Panc1 (cell line): ENCODE measurements around the gene TMEM63C. TPM values are rescaled to one million over a fixed set of nuclear protein-coding genes. Genes with fewer than 3 reads are reported as not detected.

Experiments used
- ATAC-seq: fragments of 200-7000 bp; cut with Tn5 transposase; 2 replicates; pipeline ENCODE4 v1.9.1; 2020; ENCODE audit warnings: mild to moderate bottlenecking, moderate library complexity
- BruUV-seq: library from RNA; stranded (reverse); fragments of 400-500 nt; replicated peaks from 2 replicates; lab custom pipeline; 2021; lab: Mats Ljungman, UMichigan
- CTCF ChIA-PET: fragments of 300-600 bp; sonication (Branson Sonifier 250); formaldehyde crosslinking; loops from one replicate; lab custom pipeline; 2022; ENCODE audit warnings: antibody characterized with exemption; lab: Charles Lee
- POLR2A ChIA-PET: fragments of 300-600 bp; sonication (Branson Sonifier 250); formaldehyde crosslinking; loops from one replicate; lab custom pipeline; 2022; ENCODE audit warnings: antibody characterized with exemption; lab: Charles Lee
- DNase-seq: peaks from one replicate; pipeline ENCODE4 v3.0.0-alpha.2; 2010; ENCODE audit warnings: low read depth, low spot score
- H3K27ac ChIP-seq: 2 replicates; pipeline ENCODE4 v1.5.1; 2011; ENCODE audit warnings: mild to moderate bottlenecking, low read length, inconsistent platforms
- H3K27me3 ChIP-seq: fragments of 200-500 bp; sonication (Bioruptor generic); 2 replicates; pipeline ENCODE4 v1.6.0; 2014; ENCODE audit warnings: low read length, inconsistent platforms; ENCODE audit not compliant: control insufficient read depth, insufficient read depth
- H3K36me3 ChIP-seq: fragments of 200-500 bp; sonication (Bioruptor generic); 2 replicates; pipeline ENCODE4 v1.5.1; 2014; ENCODE audit warnings: inconsistent platforms, mild to moderate bottlenecking, low read length, moderate library complexity; ENCODE audit not compliant: control insufficient read depth, insufficient read depth
- H3K4me1 ChIP-seq: 2 replicates; pipeline ENCODE4 v1.5.1; 2011; ENCODE audit warnings: inconsistent platforms, mild to moderate bottlenecking, low read length, moderate library complexity; ENCODE audit not compliant: control insufficient read depth, insufficient read depth
- H3K4me3 ChIP-seq, 2 experiments: 2 replicates each; pipeline ENCODE4 v1.5.1; 2011 to 2012; ENCODE audit warnings: low read depth in 2 of 2, low read length in 2 of 2, mild to moderate bottlenecking in 2 of 2, inconsistent platforms in 1 of 2, moderate library complexity in 1 of 2
- H3K9me3 ChIP-seq: fragments of 200-500 bp; sonication (Bioruptor generic); 2 replicates; pipeline ENCODE4 v1.5.1; 2014; ENCODE audit warnings: low read depth, mild to moderate bottlenecking, inconsistent platforms, low read length, moderate library complexity; ENCODE audit not compliant: control insufficient read depth, insufficient read depth
- CTCF ChIP-seq: fragments of 450-650 bp; IDR thresholded peaks from 2 replicates; pipeline ENCODE4 v1.5.1; 2017; ENCODE audit warnings: mild to moderate bottlenecking
- POLR2AphosphoS5 ChIP-seq: IDR thresholded peaks from 2 replicates; pipeline ENCODE4 v1.6.1; 2012; ENCODE audit warnings: mild to moderate bottlenecking, low read depth, low read length, moderate library complexity
- REST ChIP-seq, 2 experiments: IDR thresholded peaks; 2 replicates each; pipeline ENCODE4 v1.6.1; 2011 to 2012; ENCODE audit warnings: low read depth in 2 of 2, control low read depth in 1 of 2, low read length in 1 of 2, mild to moderate bottlenecking in 1 of 2, moderate library complexity in 1 of 2; ENCODE audit not compliant: insufficient read depth in 1 of 2
- SIN3A ChIP-seq: IDR thresholded peaks from 2 replicates; pipeline ENCODE4 v1.6.1; 2012; ENCODE audit warnings: low read depth, mild to moderate bottlenecking, low read length, moderate library complexity, borderline replicate concordance; ENCODE audit not compliant: insufficient read depth
- TCF7L2 ChIP-seq: IDR thresholded peaks from 2 replicates; pipeline ENCODE4 v1.6.1; 2011; ENCODE audit warnings: mild to moderate bottlenecking, low read depth, low read length, inconsistent platforms
- in situ Hi-C: cut with HindIII; loops from 2 replicates; pipeline ENCODE4 v1.10.0; 2016; ENCODE audit warnings: low sequenced_read_pairs, low pct_unique_long_range_greater_than_20kb
- intact Hi-C: fragments of 100-400 bp; cut with micrococcal nuclease; formaldehyde crosslinking; loops from one replicate; pipeline ENCODE4 v1.10.0; 2022; ENCODE audit not compliant: unreplicated experiment
- total RNA-seq: library from RNA; stranded (reverse); gene quantifications from one replicate; pipeline ENCODE4 v1.2.1, GENCODE V29; 2021; ENCODE audit not compliant: unreplicated experiment

The TMEM63C gene
- total RNA-seq, 1 experiment from 2014 or later, result 2.4 TPM

GRCh38 chr14:77230914-77231313 is 49.3 kb downstream of the TMEM63C start:
- Histone ChIP-seq H3K4me3 (no peak overlapping the region), H3K9me3 (no peaks in the 10 kb centered on the region), H3K36me3 (no peaks in the 10 kb centered on the region), H3K27me3 (no peaks in the 10 kb centered on the region), H3K27ac (no peak overlapping the region), H3K4me1 (no peaks in the 10 kb centered on the region)
- ATAC-seq (no peak), DNase-seq (no peak)
- ChIA-PET POLR2A (no interaction called here), CTCF (no interaction called here)
- BruUV-seq, result no TSS peak
- intact Hi-C loops, result no loop called here
- in situ Hi-C loops, result no loop called here
- no peak for TF ChIP-seq CTCF
- no peak for TF ChIP-seq REST (IDR thresholded peaks at IDR 0.05; ENCODE audit: insufficient read depth in 1 of 2, low read depth in 2 of 2, low read length in 1 of 2)
- no peak for TF ChIP-seq POLR2AphosphoS5
- TF ChIP-seq SIN3A, result no peak
- TF ChIP-seq TCF7L2, result no peak

GRCh38 chr14:77231721-77232120 is 50.1 kb downstream of the TMEM63C start:
- Histone ChIP-seq H3K27me3 (no peaks in the 10 kb centered on the region), H3K9me3 (no peaks in the 10 kb centered on the region), H3K4me3 (no peak overlapping the region), H3K4me1 (no peaks in the 10 kb centered on the region), H3K36me3 (no peaks in the 10 kb centered on the region), H3K27ac (no peak overlapping the region)
- CTCF ChIA-PET, result no interaction called here
- TF ChIP-seq SIN3A (no peak), POLR2AphosphoS5 (no peak), CTCF (no peak), TCF7L2 (no peak), REST (IDR thresholded peaks at IDR 0.05; ENCODE audit: insufficient read depth in 1 of 2, low read depth in 2 of 2, low read length in 1 of 2) (no peak)
- DNase-seq (no peak), ATAC-seq (no peak)
- in situ Hi-C loops (no loop called here), intact Hi-C loops (no loop called here)
- no TSS peak for BruUV-seq
- POLR2A ChIA-PET, result no interaction called here
